PC-3 (cell line): Measurements from ENCODE around the gene GALNT1. TPM values are rescaled to one million over a fixed set of nuclear protein-coding genes. Genes with fewer than 3 reads are reported as not detected.

Experiments
- ATAC-seq: fragments of 200-7000 bp; cut with Tn5 transposase; 2 replicates; pipeline ENCODE4 v1.9.1; 2020; ENCODE audit warnings: mild to moderate bottlenecking, moderate library complexity
- BruUV-seq: library from RNA; stranded (reverse); fragments of 400-500 nt; replicated peaks from 2 replicates; lab custom pipeline; 2021; lab: Mats Ljungman, UMichigan
- CTCF ChIA-PET: fragments of 300-600 bp; sonication (Branson Sonifier 250); formaldehyde crosslinking; loops from one replicate; lab custom pipeline; 2022; ENCODE audit warnings: antibody characterized with exemption; lab: Charles Lee
- POLR2A ChIA-PET: fragments of 300-600 bp; sonication (Branson Sonifier 250); formaldehyde crosslinking; loops from one replicate; lab custom pipeline; 2022; ENCODE audit warnings: antibody characterized with exemption; ENCODE audit not compliant: unreplicated experiment; lab: Charles Lee
- DNase-seq: peaks from one replicate; pipeline ENCODE4 v3.0.0-alpha.2; 2015
- H2AFZ ChIP-seq: fragments of 300-600 bp; sonication (generic); 2 replicates; pipeline ENCODE4 v1.6.0; 2016; ENCODE audit warnings: antibody characterized with exemption, low read length
- H3F3A ChIP-seq: fragments of 300-600 bp; sonication (generic); one replicate; pipeline ENCODE4 v1.6.0; 2017; ENCODE audit warnings: antibody characterized with exemption, low read length, control low read depth, mild to moderate bottlenecking; ENCODE audit not compliant: unreplicated experiment
- H3K27ac ChIP-seq: fragments of 300-600 bp; sonication (generic); 2 replicates; pipeline ENCODE4 v1.5.1; 2016; ENCODE audit warnings: mild to moderate bottlenecking, low read length
- H3K27me3 ChIP-seq: fragments of 300-600 bp; sonication (generic); 2 replicates; pipeline ENCODE4 v1.6.1; 2016; ENCODE audit warnings: low read length, mixed read lengths
- H3K36me3 ChIP-seq: fragments of 300-600 bp; sonication (generic); 2 replicates; pipeline ENCODE4 v1.6.1; 2016; ENCODE audit warnings: low read depth, mixed run types, low read length, mixed read lengths
- H3K4me1 ChIP-seq: fragments of 300-600 bp; sonication (generic); 2 replicates; pipeline ENCODE4 v1.5.1; 2016; ENCODE audit warnings: low read length; ENCODE audit not compliant: insufficient read depth
- H3K4me2 ChIP-seq: fragments of 300-600 bp; sonication (generic); 2 replicates; pipeline ENCODE4 v1.6.0; 2016; ENCODE audit warnings: low read length
- H3K4me3 ChIP-seq: fragments of 300-600 bp; sonication (generic); 2 replicates; pipeline ENCODE4 v1.5.1; 2016; ENCODE audit warnings: mild to moderate bottlenecking, low read length, mixed read lengths
- H3K79me2 ChIP-seq: fragments of 300-600 bp; sonication (generic); 2 replicates; pipeline ENCODE4 v1.6.1; 2017; ENCODE audit warnings: low read length, mixed read lengths
- H3K9ac ChIP-seq: fragments of 300-600 bp; sonication (generic); 2 replicates; pipeline ENCODE4 v1.6.0; 2016; ENCODE audit warnings: mild to moderate bottlenecking, low read length
- H3K9me2 ChIP-seq: fragments of 300-600 bp; sonication (generic); replicated peaks from 2 replicates; pipeline ENCODE4 v1.6.1; 2016; ENCODE audit warnings: mixed run types, low read length, mixed read lengths
- H3K9me3 ChIP-seq: fragments of 300-600 bp; sonication (generic); 2 replicates; pipeline ENCODE4 v1.6.1; 2016; ENCODE audit warnings: low read length, mixed read lengths
- H4K20me1 ChIP-seq: fragments of 300-600 bp; sonication (generic); 2 replicates; pipeline ENCODE4 v1.6.1; 2016; ENCODE audit warnings: low read length, mixed read lengths
- CTCF ChIP-seq: fragments of 300-600 bp; sonication (generic); conservative IDR thresholded peaks from 2 replicates; pipeline ENCODE4 v1.5.1; 2017; ENCODE audit warnings: antibody characterized with exemption, low read depth, mild to moderate bottlenecking, low read length
- EZH2 ChIP-seq: fragments of 300-600 bp; sonication (generic); IDR thresholded peaks from one replicate; pipeline ENCODE4 v1.6.1; 2017; ENCODE audit warnings: antibody characterized with exemption, mild to moderate bottlenecking, low read length; ENCODE audit not compliant: unreplicated experiment
- EZH2phosphoT487 ChIP-seq: fragments of 300-600 bp; sonication (generic); IDR thresholded peaks from 2 replicates; pipeline ENCODE4 v1.6.1; 2018; ENCODE audit warnings: mild to moderate bottlenecking, antibody characterized with exemption, low read length, borderline replicate concordance
- intact Hi-C: fragments of 100-400 bp; cut with micrococcal nuclease; formaldehyde crosslinking; loops from 2 replicates; pipeline ENCODE4 v1.9.0; 2023
- total RNA-seq: library from RNA; depleted of rRNA; stranded (reverse); fragments of >200 nt; gene quantifications from 2 replicates; pipeline ENCODE4 v1.2.3, GENCODE V29; 2014

GALNT1 gene
- total RNA-seq, 1 experiment from 2014 or later: 25.0 TPM

- intact Hi-C loops: no loop called here
- no TSS peak for BruUV-seq
- POLR2A ChIA-PET: no interaction called here
Measured at GRCh38 chr18:35542356-35542755, 39.2 kb upstream of the GALNT1 start.

GRCh38 chr18:35547008-35547605, 34.4 kb upstream of the GALNT1 start:
- POLR2A ChIA-PET: no interaction called here
- TF ChIP-seq CTCF (no peak), EZH2 (no peak), EZH2phosphoT487 (no peak)

More at GRCh38 chr18:35542356-35542755, 39.2 kb upstream of the GALNT1 start:
- no peak overlapping the region for H3K27ac ChIP-seq
- TF ChIP-seq EZH2phosphoT487: no peak
- TF ChIP-seq EZH2: no peak
- no peak for TF ChIP-seq CTCF
- H3K9me3 ChIP-seq: no peaks in the 10 kb centered on the region
- ATAC-seq (no peak), DNase-seq (no peak)
- H3K4me3 ChIP-seq: no peak overlapping the region
- no peaks in the 10 kb centered on the region for H4K20me1 ChIP-seq
- H3K4me1 ChIP-seq: no peaks in the 10 kb centered on the region
- H3K27me3 ChIP-seq: no peaks in the 10 kb centered on the region
- H2AFZ ChIP-seq: no peak overlapping the region
- CTCF ChIA-PET: no interaction called here
- no peaks in the 10 kb centered on the region for H3K79me2 ChIP-seq
- H3K4me2 ChIP-seq: no peak overlapping the region
- no peak overlapping the region for H3K9ac ChIP-seq
- H3K9me2 ChIP-seq: no peaks in the 10 kb centered on the region
- H3F3A ChIP-seq: no peaks in the 10 kb centered on the region
- no peaks in the 10 kb centered on the region for H3K36me3 ChIP-seq

GRCh38 chr18:35549564-35549963, 32.0 kb upstream of the GALNT1 start:
- H3K9ac ChIP-seq: no peak overlapping the region
- no peaks in the 10 kb centered on the region for H4K20me1 ChIP-seq
- no peaks in the 10 kb centered on the region for H3F3A ChIP-seq
- no peak for TF ChIP-seq EZH2
- TF ChIP-seq CTCF: no peak
- no peak for TF ChIP-seq EZH2phosphoT487
- no peak overlapping the region for H3K4me2 ChIP-seq
- CTCF ChIA-PET: no interaction called here
- POLR2A ChIA-PET: no interaction called here
- BruUV-seq: no TSS peak
- no peaks in the 10 kb centered on the region for H3K27me3 ChIP-seq
- intact Hi-C loops: no loop called here
- no peak for ATAC-seq
- no peaks in the 10 kb centered on the region for H3K9me3 ChIP-seq
- no peak overlapping the region for H2AFZ ChIP-seq
- no peaks in the 10 kb centered on the region for H3K79me2 ChIP-seq
- no peak overlapping the region for H3K4me3 ChIP-seq
- no peak overlapping the region for H3K27ac ChIP-seq
- DNase-seq: no peak
- no peaks in the 10 kb centered on the region for H3K9me2 ChIP-seq
- H3K4me1 ChIP-seq: no peaks in the 10 kb centered on the region
- H3K36me3 ChIP-seq: no peaks in the 10 kb centered on the region

More at GRCh38 chr18:35547008-35547605, 34.4 kb upstream of the GALNT1 start:
- no peaks in the 10 kb centered on the region for H3K27me3 ChIP-seq
- H3K4me3 ChIP-seq: no peak overlapping the region
- H3K27ac ChIP-seq: no peak overlapping the region
- H3K9me2 ChIP-seq: no peaks in the 10 kb centered on the region
- DNase-seq (no peak), ATAC-seq (no peak)
- no peaks in the 10 kb centered on the region for H3K9me3 ChIP-seq
- no peak overlapping the region for H3K9ac ChIP-seq
- H2AFZ ChIP-seq: no peak overlapping the region
- H4K20me1 ChIP-seq: no peaks in the 10 kb centered on the region
- H3K36me3 ChIP-seq: no peaks in the 10 kb centered on the region
- H3F3A ChIP-seq: no peaks in the 10 kb centered on the region
- no TSS peak for BruUV-seq
- no peaks in the 10 kb centered on the region for H3K79me2 ChIP-seq
- no peak overlapping the region for H3K4me2 ChIP-seq
- no peaks in the 10 kb centered on the region for H3K4me1 ChIP-seq
- CTCF ChIA-PET: no interaction called here
- intact Hi-C loops: no loop called here
